ENCODE measurements around the gene PALLD. TPM values are rescaled to one million over a fixed set of nuclear protein-coding genes. Genes with fewer than 3 reads are reported as not detected.

The PALLD gene
- total RNA-seq, 1 experiment from 2014 or later, result 26.7 TPM

- H3F3A ChIP-seq (ENCODE audit: low read length, unreplicated experiment), result no peaks in the 10 kb centered on the region
- no TSS peak for BruUV-seq (replicated peaks)
- no peak overlapping the region for H3K4me2 ChIP-seq (ENCODE audit: low read length)
- no peak overlapping the region for H2AFZ ChIP-seq (ENCODE audit: low read length)
- POLR2A ChIA-PET (ENCODE audit: unreplicated experiment), result no interaction called here
- H3K9me2 ChIP-seq (replicated peaks; ENCODE audit: low read length), result no peaks in the 10 kb centered on the region
- ATAC-seq, result no peak
- TF ChIP-seq EZH2 (IDR thresholded peaks at IDR 0.05; ENCODE audit: low read length, unreplicated experiment) (no peak), EZH2phosphoT487 (IDR thresholded peaks at IDR 0.05; ENCODE audit: borderline replicate concordance, low read length) (no peak), CTCF (conservative IDR thresholded peaks at IDR 0.05; ENCODE audit: low read depth, low read length) (no peak)
- DNase-seq, result peak; percentile 16
- no peaks in the 10 kb centered on the region for H3K27me3 ChIP-seq (ENCODE audit: low read length)
- H3K27ac ChIP-seq (ENCODE audit: low read length), result no peak overlapping the region
- no peak overlapping the region for H3K4me3 ChIP-seq (ENCODE audit: low read length)
- CTCF ChIA-PET, result no interaction called here
- no peaks in the 10 kb centered on the region; the same call in 1 of the 2 replicates for H3K36me3 ChIP-seq (ENCODE audit: low read depth, low read length)
- intact Hi-C loops (cut with micrococcal nuclease), result no loop called here
- H3K9ac ChIP-seq (ENCODE audit: low read length), result no peak overlapping the region
- no peaks in the 10 kb centered on the region for H3K9me3 ChIP-seq (ENCODE audit: low read length)
- no peaks in the 10 kb centered on the region for H4K20me1 ChIP-seq (ENCODE audit: low read length)
- H3K79me2 ChIP-seq (ENCODE audit: low read length), result peaks cover 28% of the 10 kb centered on the region
- H3K4me1 ChIP-seq (ENCODE audit: insufficient read depth, low read length), result no peaks in the 10 kb centered on the region; the same call in 1 of the 2 replicates
Measured at GRCh38 chr4:168856312-168856711, 359.5 kb downstream of the PALLD start.

GRCh38 chr4:168857009-168857408 is 360.2 kb downstream of the PALLD start:
- Histone ChIP-seq H3K27ac (ENCODE audit: low read length) (no peak overlapping the region), H3K79me2 (ENCODE audit: low read length) (peaks cover 26% of the 10 kb centered on the region)

More at GRCh38 chr4:168857009-168857408, 360.2 kb downstream of the PALLD start:
- no TSS peak for BruUV-seq (replicated peaks)
- H3K4me3 ChIP-seq (ENCODE audit: low read length), result no peak overlapping the region
- ChIA-PET POLR2A (ENCODE audit: unreplicated experiment) (no interaction called here), CTCF (no interaction called here)
- no peak overlapping the region for H3K9ac ChIP-seq (ENCODE audit: low read length)
- H4K20me1 ChIP-seq (ENCODE audit: low read length), result no peaks in the 10 kb centered on the region
- H3K36me3 ChIP-seq (ENCODE audit: low read depth, low read length), result no peaks in the 10 kb centered on the region; the same call in 1 of the 2 replicates
- H3K9me2 ChIP-seq (replicated peaks; ENCODE audit: low read length), result no peaks in the 10 kb centered on the region
- DNase-seq, result no peak
- H3K4me1 ChIP-seq (ENCODE audit: insufficient read depth, low read length), result no peaks in the 10 kb centered on the region; the same call in 1 of the 2 replicates
- no peak overlapping the region for H2AFZ ChIP-seq (ENCODE audit: low read length)
- no peak overlapping the region for H3K4me2 ChIP-seq (ENCODE audit: low read length)
- no peaks in the 10 kb centered on the region for H3F3A ChIP-seq (ENCODE audit: low read length, unreplicated experiment)
- ATAC-seq, result no peak
- no peaks in the 10 kb centered on the region for H3K9me3 ChIP-seq (ENCODE audit: low read length)
- H3K27me3 ChIP-seq (ENCODE audit: low read length), result no peaks in the 10 kb centered on the region
- intact Hi-C loops (cut with micrococcal nuclease), result no loop called here
- TF ChIP-seq EZH2phosphoT487 (IDR thresholded peaks at IDR 0.05; ENCODE audit: borderline replicate concordance, low read length), result no peak
- TF ChIP-seq CTCF (conservative IDR thresholded peaks at IDR 0.05; ENCODE audit: low read depth, low read length), result no peak
- no peak for TF ChIP-seq EZH2 (IDR thresholded peaks at IDR 0.05; ENCODE audit: low read length, unreplicated experiment)
